Central memory CD8-positive, alpha-beta T cell (primary cell): ENCODE results near the gene ANKRD50.
A peak's percentile ranks its signal among the peaks of the same experiment; 100 is the strongest.

ENCODE experiments used
- ATAC-seq: fragments of 150-1000 bp; cut with Tn5 transposase; replicated peaks from 2 replicates; pipeline ENCODE4 v1.10.0; 2022; ENCODE audit warnings: mild to moderate bottlenecking, moderate FRiP score, moderate number of reproducible peaks; ENCODE audit not compliant: poor library complexity, severe bottlenecking; ENCODE audit errors: extremely low read depth
- DNase-seq, 2 donors: peaks; one replicate each; pipeline ENCODE4 v3.0.0; 2021; ENCODE audit warnings: low spot score in 2 of 2
- H3K27ac Mint-ChIP-seq: one replicate; pipeline ENCODE4 v1.8.0; 2022; ENCODE audit warnings: low read depth, mild to moderate bottlenecking, moderate library complexity, mixed read lengths
- H3K27me3 Mint-ChIP-seq: one replicate; pipeline ENCODE4 v1.8.0; 2022; ENCODE audit warnings: mixed read lengths
- H3K36me3 Mint-ChIP-seq: one replicate; pipeline ENCODE4 v1.8.0; 2022; ENCODE audit warnings: mild to moderate bottlenecking, moderate library complexity, mixed read lengths; ENCODE audit not compliant: insufficient read depth
- H3K4me1 Mint-ChIP-seq: one replicate; pipeline ENCODE4 v1.8.0; 2022; ENCODE audit warnings: mixed read lengths
- H3K4me3 Mint-ChIP-seq: one replicate; pipeline ENCODE4 v1.8.0; 2022; ENCODE audit warnings: mild to moderate bottlenecking, moderate library complexity, mixed read lengths
- H3K9me3 Mint-ChIP-seq: one replicate; pipeline ENCODE4 v1.8.0; 2022; ENCODE audit warnings: mixed read lengths

The ANKRD50 gene

DNA sequence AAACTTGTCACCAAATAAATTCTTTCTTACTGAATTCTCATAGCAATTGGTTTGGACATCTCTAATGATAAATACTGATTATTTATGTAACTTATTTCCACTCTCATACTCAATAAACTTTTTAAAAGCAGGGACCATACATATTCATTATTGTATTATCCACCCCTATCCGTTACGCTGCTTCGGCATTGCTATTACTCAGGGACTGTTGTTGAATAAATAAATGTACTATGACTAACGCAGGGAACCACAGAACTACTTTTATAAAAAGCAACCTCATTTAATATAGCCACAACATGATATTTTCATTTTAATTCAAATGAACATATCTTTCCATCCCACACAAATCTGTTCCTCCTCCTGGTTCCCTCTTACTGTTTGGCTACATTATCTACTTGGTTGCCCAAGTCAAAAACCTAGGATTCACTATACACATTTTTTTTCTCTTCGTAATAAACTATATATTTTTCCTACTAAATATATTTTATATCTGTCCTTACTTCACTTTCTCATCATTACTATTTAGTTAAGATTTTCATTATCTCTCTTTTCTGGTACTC, 14.9 kb upstream of the ANKRD50 start:
- Mint-ChIP-seq H3K9me3 (peaks cover 16% of the 10 kb centered on the region), H3K36me3 (peaks cover 1% of the 10 kb centered on the region), H3K27ac (no peak overlapping the region), H3K27me3 (no peaks in the 10 kb centered on the region), H3K4me3 (no peak overlapping the region), H3K4me1 (no peaks in the 10 kb centered on the region)
- DNase-seq: no peak
- ATAC-seq: no peak

DNA sequence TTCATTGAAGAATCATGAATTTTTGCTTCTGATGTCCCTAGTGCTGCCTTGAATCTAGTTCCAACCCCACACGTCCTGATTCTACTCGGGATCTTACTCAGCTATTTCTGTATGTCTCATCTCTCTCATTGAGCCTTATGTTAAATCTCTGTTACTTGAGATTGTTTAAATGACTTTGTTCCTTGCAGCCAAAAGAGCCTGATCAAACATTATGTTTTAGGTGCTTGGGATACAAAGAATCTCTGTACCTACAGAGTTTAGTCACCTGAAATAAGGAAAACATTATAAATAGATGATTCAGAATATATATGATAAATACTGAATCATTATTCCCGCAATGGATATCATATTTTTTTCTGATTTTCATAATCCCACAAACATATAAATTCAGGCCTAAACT, 13.7 kb upstream of the ANKRD50 start:
- ATAC-seq: no peak
- DNase-seq: no peak
- no peaks in the 10 kb centered on the region for H3K27me3 Mint-ChIP-seq
- no peaks in the 10 kb centered on the region for H3K4me1 Mint-ChIP-seq
- peaks cover 13% of the 10 kb centered on the region for H3K9me3 Mint-ChIP-seq
- no peak overlapping the region for H3K4me3 Mint-ChIP-seq
- no peaks in the 10 kb centered on the region for H3K36me3 Mint-ChIP-seq
- H3K27ac Mint-ChIP-seq: no peak overlapping the region

DNA sequence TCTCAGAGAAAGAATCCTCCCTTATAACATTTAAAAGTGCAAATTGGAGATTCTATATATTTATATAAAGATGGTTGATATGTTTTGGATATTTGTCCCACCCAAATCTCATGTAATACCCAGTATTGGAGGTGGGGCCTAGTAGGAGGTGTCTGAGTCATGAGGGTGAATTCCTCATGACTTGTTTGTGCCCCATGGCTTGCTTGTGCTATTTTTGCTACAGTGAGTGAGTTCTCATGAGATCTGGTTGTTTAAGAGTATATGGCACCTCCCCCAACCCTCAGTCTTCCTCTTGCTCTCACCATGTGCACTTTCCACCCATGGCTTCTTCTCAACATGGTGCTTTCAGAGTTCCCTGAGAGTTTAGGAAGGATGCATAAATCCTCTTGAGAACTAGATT, 9.5 kb upstream of the ANKRD50 start:
- H3K27ac Mint-ChIP-seq: no peak overlapping the region
- H3K4me1 Mint-ChIP-seq: no peaks in the 10 kb centered on the region
- DNase-seq (no peak), ATAC-seq (no peak)
- no peaks in the 10 kb centered on the region for H3K36me3 Mint-ChIP-seq
- H3K9me3 Mint-ChIP-seq: peaks cover 6% of the 10 kb centered on the region
- no peaks in the 10 kb centered on the region for H3K27me3 Mint-ChIP-seq
- H3K4me3 Mint-ChIP-seq: no peak overlapping the region

DNA sequence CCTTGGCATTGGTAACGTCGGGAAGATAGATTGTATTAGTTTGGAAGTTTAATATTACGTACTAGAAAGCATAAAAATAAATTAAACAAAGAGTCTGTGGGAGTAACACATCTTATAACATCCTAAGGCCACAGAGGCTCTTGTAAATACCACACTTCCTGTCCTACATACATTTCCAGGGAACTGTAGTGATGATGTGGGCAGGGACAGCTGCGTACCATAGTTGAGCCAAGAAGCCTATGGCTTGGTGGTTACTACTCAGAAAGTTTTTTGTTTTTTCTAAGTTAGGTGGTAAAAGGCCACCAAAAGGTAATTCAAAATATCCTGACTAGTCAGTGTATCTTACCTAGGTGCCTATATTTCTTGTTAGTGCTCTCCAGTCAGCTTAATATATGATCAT, 4.6 kb upstream of the ANKRD50 start:
- DNase-seq (no peak), ATAC-seq (no peak)
- Mint-ChIP-seq H3K36me3 (no peaks in the 10 kb centered on the region), H3K4me1 (peaks cover 6% of the 10 kb centered on the region), H3K4me3 (no peak overlapping the region), H3K27me3 (peaks cover 10% of the 10 kb centered on the region), H3K9me3 (no peaks in the 10 kb centered on the region), H3K27ac (no peak overlapping the region)

DNA sequence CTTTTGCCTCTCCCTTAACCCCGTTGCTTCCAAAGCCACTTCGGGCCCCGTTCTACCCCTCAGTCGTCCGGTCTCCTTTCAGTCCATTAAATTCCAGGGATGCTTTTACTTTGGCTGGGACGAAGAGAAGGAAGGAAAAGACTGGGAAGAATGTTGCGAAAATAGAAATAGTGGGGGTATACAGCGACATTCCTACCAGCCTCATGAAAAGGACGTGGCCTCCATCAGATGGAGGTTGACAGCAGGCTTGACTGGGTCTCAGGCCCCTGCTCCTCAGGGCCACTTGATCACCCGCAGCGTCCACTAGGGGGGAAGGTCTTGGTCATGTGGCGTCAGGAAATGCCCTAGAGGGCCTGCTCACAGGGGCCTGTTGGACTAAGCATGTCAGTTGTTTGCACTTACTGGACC, 657 bp upstream of the ANKRD50 start:
- peaks cover 10% of the 10 kb centered on the region for H3K27me3 Mint-ChIP-seq
- no peaks in the 10 kb centered on the region for H3K9me3 Mint-ChIP-seq
- no peaks in the 10 kb centered on the region for H3K36me3 Mint-ChIP-seq
- ATAC-seq (no peak), DNase-seq (no peak)
- no peak overlapping the region for H3K27ac Mint-ChIP-seq
- no peak overlapping the region for H3K4me3 Mint-ChIP-seq
- H3K4me1 Mint-ChIP-seq: peaks cover 6% of the 10 kb centered on the region

DNA sequence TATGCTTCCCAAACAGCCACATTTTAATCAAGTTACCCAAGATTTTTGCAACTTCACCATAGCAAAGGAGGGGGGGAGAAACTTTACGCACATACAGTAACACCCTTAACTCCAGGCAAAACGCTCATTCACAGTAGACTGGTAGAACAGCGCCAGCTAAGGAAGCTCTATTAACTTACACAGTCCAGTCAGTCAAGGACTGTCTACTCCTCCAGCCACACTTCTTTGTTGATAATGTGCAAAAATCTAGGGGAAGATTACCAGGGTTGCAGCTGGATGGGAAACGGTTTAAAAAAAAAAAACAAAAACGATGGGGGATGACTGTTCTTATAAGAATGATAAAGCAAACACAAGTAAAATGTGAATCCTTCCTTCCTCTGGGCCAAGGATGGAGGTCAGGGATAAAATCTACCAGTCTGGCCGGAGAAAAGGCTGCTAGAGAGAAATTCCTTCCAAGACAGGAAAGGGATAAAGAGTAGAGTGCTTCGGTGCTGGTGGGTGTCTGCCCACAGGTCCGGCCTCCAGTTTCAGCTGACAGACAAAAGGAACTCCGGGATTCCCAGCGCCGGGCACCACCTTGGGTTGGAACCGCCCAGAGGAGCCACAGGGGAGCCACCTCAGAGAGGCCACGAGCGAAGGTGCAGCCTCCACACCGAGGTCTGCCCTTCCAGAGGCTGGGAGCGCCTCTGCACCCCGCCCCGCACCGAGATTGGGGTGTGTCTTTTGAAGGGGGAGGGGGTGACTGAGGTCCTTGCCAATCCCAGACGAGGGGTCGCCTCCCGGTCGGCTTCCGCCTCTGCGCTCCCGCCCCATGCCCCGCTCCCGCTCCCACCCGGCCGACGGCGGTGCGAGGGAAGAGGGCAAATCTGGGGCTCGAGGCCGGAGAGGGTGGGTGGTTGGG, 811 bp downstream of the ANKRD50 start:
- no peak for DNase-seq
- H3K27ac Mint-ChIP-seq: no peak overlapping the region

DNA sequence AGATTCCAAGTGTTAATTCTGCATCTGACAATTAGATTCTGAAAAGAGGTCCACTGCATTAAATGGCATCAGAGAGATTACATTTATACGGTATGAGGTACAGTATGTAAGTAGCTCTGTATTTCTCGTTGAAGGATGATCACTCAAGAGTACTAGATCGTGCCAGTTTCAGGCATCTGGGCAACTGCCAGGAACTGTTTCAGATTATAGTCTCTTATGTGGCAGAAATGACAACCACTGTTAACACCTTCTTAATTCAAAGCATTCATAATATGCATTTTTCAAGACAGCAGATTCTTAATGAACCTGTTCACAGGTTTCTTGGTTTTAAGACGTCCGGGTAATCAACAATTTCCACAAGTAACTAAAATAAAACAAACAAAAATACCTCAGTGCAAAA, 1.6 kb downstream of the ANKRD50 start:
- ATAC-seq (no peak), DNase-seq (no peak)
- Mint-ChIP-seq H3K4me3 (no peak overlapping the region), H3K36me3 (no peaks in the 10 kb centered on the region), H3K27me3 (peaks cover 10% of the 10 kb centered on the region), H3K27ac (no peak overlapping the region), H3K4me1 (peaks cover 6% of the 10 kb centered on the region), H3K9me3 (no peaks in the 10 kb centered on the region)

More for the DNA sequence above, 811 bp downstream of the ANKRD50 start:
- H3K4me3 Mint-ChIP-seq: no peak overlapping the region
- H3K4me1 Mint-ChIP-seq: peaks cover 6% of the 10 kb centered on the region
- no peaks in the 10 kb centered on the region for H3K9me3 Mint-ChIP-seq
- H3K36me3 Mint-ChIP-seq: no peaks in the 10 kb centered on the region
- peak; percentile 3 for ATAC-seq
- peaks cover 10% of the 10 kb centered on the region for H3K27me3 Mint-ChIP-seq

DNA sequence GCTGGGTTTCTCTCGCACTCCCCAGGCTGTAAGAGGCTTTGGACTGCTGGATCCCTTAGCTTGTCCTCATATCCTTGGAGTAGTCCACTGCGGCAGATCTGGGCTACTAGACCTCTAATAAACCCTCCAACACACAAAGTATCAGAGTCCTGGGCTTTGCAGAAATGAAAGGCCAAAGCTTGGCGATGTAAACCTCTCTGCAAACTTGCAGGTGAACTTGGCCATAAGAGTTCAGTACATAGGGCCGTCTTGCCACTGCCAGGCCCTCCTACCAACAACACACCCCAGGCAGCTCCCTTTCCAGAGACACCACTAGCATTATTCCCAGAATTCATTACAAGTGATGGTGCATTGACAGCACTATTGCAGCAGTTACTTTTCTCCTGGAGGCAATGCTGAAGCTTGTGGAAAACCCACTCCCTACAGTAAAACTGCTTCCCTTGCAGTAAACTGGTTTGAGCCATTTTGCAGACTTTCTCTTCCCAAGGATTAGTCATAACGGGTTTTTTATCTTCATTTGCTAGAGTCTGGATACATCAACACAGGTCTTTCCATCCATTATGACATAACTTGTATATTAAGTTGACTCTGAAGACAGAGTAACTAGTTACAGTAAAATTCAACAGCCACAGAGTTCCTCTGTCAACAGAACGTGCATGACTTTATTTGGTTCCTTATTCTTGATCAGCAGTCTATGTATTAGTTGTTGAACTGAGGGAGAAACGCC, 2.4 kb downstream of the ANKRD50 start:
- no peak overlapping the region for H3K4me3 Mint-ChIP-seq
- H3K27me3 Mint-ChIP-seq: peaks cover 10% of the 10 kb centered on the region
- no peak overlapping the region for H3K27ac Mint-ChIP-seq
- DNase-seq (no peak), ATAC-seq (no peak)
- H3K9me3 Mint-ChIP-seq: no peaks in the 10 kb centered on the region
- H3K36me3 Mint-ChIP-seq: no peaks in the 10 kb centered on the region
- peaks cover 6% of the 10 kb centered on the region for H3K4me1 Mint-ChIP-seq

DNA sequence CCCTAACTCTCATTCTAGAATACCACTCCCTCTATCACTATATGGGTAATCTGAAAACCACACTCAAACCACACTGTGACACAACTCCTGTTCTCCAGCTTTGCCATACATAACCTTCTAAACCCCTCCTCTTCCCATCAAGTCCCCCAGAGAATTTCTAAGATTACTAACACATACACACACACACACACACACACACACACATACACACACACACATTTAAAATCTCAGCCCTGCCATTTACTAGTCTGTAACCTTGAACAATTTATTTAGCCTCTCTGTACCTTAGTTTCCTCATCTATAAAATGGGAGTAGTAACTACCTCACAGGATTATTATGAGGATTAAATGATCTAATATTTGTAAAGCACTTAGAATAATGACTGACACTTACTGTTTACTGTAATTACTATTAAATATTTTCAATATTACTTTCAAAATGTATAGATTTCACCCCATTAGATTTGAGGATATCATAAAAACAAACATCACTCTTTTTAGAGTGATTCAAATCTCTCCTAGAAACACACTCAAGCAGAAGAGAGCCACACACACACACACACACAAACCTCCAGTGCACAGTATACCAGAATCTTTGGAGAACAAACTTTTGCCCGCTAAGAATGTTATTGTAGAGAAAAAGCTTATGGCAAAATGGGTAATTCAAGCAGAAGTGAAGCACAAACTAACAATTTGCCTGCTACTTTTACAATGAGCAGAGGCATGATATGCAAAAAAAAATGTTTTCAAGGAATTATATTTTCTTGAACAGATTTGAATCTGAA, 3.8 kb downstream of the ANKRD50 start:
- H3K9me3 Mint-ChIP-seq: no peaks in the 10 kb centered on the region
- H3K4me1 Mint-ChIP-seq: peaks cover 6% of the 10 kb centered on the region
- no peak for ATAC-seq
- no peak for DNase-seq
- H3K36me3 Mint-ChIP-seq: no peaks in the 10 kb centered on the region
- H3K27me3 Mint-ChIP-seq: peaks cover 10% of the 10 kb centered on the region
- H3K4me3 Mint-ChIP-seq: no peak overlapping the region
- H3K27ac Mint-ChIP-seq: no peak overlapping the region

DNA sequence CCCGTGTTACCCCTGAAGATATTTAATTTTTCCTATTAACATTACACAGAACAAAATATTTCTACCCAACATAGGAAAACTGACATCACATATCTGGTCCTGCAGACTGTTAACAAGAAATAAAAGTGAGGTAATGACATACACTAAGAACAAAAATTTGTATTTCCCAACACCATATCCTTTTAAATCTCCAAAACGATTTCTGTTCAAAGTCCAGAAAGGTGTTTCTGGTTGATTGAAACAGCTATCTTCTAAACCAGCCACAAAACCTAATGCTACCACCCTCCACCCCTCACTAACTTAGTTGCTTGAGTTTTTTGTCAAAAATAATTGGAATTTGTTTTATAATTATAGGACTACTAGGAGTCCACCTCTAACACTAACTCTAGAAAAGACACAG, 7.1 kb downstream of the ANKRD50 start:
- no peak for DNase-seq
- Mint-ChIP-seq H3K27me3 (no peaks in the 10 kb centered on the region), H3K4me3 (no peak overlapping the region), H3K27ac (no peak overlapping the region), H3K4me1 (no peaks in the 10 kb centered on the region), H3K9me3 (peaks cover 1% of the 10 kb centered on the region), H3K36me3 (no peaks in the 10 kb centered on the region)
- ATAC-seq: no peak

DNA sequence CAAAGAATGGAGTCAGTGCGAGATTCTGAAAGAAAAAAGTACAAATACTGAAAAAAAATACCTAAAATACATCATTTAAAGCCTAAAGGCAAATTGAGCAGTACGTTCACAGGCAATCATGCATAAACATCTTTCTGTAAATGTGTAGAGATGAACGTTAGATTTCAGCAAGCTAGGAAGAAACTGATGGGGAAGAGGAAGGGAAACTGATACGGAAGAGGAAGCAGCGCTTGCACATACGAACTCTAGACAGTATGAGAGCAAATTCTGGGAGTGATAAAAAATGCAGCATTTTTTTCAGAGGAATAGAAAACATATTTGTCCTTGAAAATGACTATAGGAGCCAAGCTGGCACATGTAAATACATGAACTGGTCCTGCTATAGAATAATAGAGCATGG, 9.4 kb downstream of the ANKRD50 start:
- no peak for DNase-seq
- H3K4me1 Mint-ChIP-seq: no peaks in the 10 kb centered on the region
- ATAC-seq: no peak
- H3K9me3 Mint-ChIP-seq: peaks cover 8% of the 10 kb centered on the region
- H3K27me3 Mint-ChIP-seq: no peaks in the 10 kb centered on the region
- H3K27ac Mint-ChIP-seq: no peak overlapping the region
- H3K36me3 Mint-ChIP-seq: no peaks in the 10 kb centered on the region
- H3K4me3 Mint-ChIP-seq: no peak overlapping the region

DNA sequence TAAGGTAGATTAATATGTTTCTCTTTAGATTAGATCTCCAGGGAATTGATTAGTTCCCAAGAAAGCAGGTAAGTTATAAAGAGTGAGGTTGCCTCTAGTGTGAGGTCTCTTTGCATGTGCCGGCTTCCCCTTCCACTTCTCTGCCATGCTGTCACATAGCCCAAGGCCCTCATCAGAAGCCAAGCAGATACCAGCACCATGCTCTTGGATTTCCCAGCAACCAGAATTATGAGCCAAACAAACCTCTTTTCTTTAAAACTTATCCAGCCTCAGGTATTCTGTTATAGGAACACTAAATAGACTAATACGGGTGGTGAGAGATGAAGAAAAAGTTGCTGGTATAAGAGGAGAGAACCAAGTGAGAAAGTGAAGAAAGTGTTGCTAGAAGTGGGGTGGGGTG, 15.1 kb downstream of the ANKRD50 start:
- no peak overlapping the region for H3K27ac Mint-ChIP-seq
- no peak for ATAC-seq
- no peaks in the 10 kb centered on the region for H3K4me1 Mint-ChIP-seq
- peaks cover 14% of the 10 kb centered on the region for H3K9me3 Mint-ChIP-seq
- H3K4me3 Mint-ChIP-seq: no peak overlapping the region
- no peak for DNase-seq
- no peaks in the 10 kb centered on the region for H3K36me3 Mint-ChIP-seq
- H3K27me3 Mint-ChIP-seq: no peaks in the 10 kb centered on the region
